Right atrium auricular region (tissue), 2 donors: Measurements from ENCODE around the gene TSPAN18. TPM values are rescaled to one million over a fixed set of nuclear protein-coding genes. Genes with fewer than 3 reads are reported as not detected.

ENCODE experiments used
- DNase-seq: peaks from one replicate; pipeline ENCODE4 v3.0.0-alpha.2; 2019; ENCODE audit warnings: low spot score
- H3K27ac ChIP-seq, 2 donors: fragments of 200-600 bp; sonication (generic); 1 replicate in 1 of 2; 2 replicates in 1 of 2; pipeline ENCODE4 v1.5.1; 2016 to 2019
- H3K27me3 ChIP-seq, 2 donors: fragments of 200-600 bp; sonication (generic); one replicate each; pipeline versions ENCODE4 v1.5.1 to v1.6.0; 2017 to 2019
- H3K36me3 ChIP-seq: fragments of 200-600 bp; sonication (generic); one replicate; pipeline ENCODE4 v1.5.1; 2016
- H3K4me1 ChIP-seq, 2 donors: fragments of 200-600 bp; sonication (generic); one replicate each; pipeline versions ENCODE4 v1.5.1 to v1.6.0; 2017 to 2019
- H3K4me3 ChIP-seq, 2 donors: fragments of 200-600 bp; sonication (generic); 1 replicate in 1 of 2; 2 replicates in 1 of 2; pipeline ENCODE4 v1.5.1; 2017 to 2019; ENCODE audit warnings: mild to moderate bottlenecking in 1 of 2, moderate library complexity in 1 of 2
- H3K9me3 ChIP-seq, 2 donors: fragments of 200-600 bp; sonication (generic); one replicate each; pipeline ENCODE4 v1.5.1; 2019
- total RNA-seq, 2 donors: library from RNA; depleted of rRNA; stranded (reverse); fragments of >200 nt; gene quantifications; one replicate each; pipeline ENCODE4 v1.1.0, GENCODE V29; 2016
- TF ChIP-seq, protein P1 (sequence below), 2 donors: fragments of 200-600 bp; sonication (generic); IDR thresholded peaks; one replicate each; pipeline ENCODE4 v1.5.1; 2019; ENCODE audit warnings: antibody characterized with exemption in 2 of 2

Gene TSPAN18
- total RNA-seq, 2 donors from 2014 or later, result 76.3 to 79.3 TPM

DNA sequence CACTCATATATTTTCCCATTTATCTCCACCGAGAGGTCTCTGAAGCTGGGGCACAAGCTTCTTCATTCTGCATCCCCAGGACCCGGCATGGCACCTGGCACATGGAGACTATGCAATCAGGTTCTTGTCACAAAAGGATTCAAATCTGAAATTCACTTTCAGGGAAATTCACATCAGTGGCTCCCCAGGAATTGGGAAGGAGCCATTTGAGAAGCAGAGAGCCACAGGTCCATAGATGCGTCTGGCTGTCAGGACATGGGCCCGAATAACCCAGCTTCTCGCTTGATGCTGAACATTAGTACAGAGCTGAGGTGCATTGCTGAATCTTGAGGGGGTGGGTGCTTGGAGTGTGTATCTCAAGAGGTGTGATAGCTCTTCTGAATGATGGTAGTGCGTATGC is 82.5 kb downstream of the TSPAN18 start:
- Histone ChIP-seq H3K4me1 (peaks cover 0 to 71% of the 10 kb centered on the region in 2 donors), H3K27ac (no peak overlapping the region), H3K27me3 (no peaks in the 10 kb centered on the region), H3K9me3 (no peaks in the 10 kb centered on the region), H3K36me3 (no peaks in the 10 kb centered on the region), H3K4me3 (no peak overlapping the region)
- TF ChIP-seq, protein P1, sequence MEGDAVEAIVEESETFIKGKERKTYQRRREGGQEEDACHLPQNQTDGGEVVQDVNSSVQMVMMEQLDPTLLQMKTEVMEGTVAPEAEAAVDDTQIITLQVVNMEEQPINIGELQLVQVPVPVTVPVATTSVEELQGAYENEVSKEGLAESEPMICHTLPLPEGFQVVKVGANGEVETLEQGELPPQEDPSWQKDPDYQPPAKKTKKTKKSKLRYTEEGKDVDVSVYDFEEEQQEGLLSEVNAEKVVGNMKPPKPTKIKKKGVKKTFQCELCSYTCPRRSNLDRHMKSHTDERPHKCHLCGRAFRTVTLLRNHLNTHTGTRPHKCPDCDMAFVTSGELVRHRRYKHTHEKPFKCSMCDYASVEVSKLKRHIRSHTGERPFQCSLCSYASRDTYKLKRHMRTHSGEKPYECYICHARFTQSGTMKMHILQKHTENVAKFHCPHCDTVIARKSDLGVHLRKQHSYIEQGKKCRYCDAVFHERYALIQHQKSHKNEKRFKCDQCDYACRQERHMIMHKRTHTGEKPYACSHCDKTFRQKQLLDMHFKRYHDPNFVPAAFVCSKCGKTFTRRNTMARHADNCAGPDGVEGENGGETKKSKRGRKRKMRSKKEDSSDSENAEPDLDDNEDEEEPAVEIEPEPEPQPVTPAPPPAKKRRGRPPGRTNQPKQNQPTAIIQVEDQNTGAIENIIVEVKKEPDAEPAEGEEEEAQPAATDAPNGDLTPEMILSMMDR (IDR thresholded peaks at IDR 0.05), result no peak
- no peak for DNase-seq

DNA sequence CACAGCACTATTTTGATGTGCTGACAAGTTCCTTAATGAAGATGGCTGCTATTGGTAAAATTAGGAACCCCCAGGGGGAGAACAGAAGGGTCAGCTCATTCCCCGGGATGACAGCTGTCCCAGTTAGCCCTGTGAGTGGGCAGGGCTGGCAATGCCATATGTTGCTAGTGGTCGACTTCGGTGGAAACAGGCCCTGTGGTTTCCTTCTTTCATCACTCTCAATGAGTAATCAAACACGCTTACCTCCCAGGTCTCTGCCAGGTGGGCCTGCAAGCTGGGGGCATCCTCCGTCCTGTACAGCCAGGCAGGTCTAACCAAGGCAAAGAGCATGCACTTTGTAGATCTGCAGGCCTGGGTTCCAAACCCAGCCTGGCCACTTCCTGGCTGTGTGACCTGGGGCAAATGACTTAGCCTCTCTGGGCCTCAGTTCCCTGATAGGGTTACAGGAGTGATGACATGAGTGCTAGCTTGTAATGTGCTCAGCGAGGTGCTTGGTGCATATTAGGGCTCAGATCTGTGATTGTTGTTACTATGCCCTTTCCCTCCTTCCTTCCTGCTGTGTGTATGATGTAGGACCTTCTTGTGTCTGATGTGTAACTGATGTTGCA is 85.2 kb downstream of the TSPAN18 start:
- Histone ChIP-seq H3K4me1 (peaks cover 0 to 82% of the 10 kb centered on the region in 2 donors), H3K27ac (peak overlapping the region; percentile 70 to 77)

DNA sequence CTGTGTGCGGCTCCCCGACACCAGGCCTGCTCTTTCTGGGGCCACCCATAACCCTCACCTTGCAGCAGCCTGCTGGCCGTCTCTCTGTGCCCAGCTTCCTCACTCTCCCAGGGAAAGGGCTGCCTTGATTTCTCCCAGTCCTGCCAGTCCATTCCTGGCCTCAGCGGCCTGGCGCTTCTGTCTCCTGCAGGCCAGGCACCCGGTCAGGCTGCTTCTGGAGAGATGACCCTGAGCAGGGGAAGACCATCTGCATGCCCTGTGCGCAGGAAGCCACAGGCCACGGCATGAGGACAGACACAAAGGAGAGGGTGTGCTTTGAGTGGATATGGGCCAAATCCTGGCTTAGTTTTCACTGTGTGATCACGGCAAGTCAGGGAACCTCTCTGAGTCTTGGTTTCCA is 86.2 kb downstream of the TSPAN18 start:
- Histone ChIP-seq H3K4me1 (peaks cover 0 to 91% of the 10 kb centered on the region in 2 donors), H3K27ac (peak overlapping the region; percentile 70 to 77)

More for the DNA sequence above, 85.2 kb downstream of the TSPAN18 start:
- Histone ChIP-seq H3K4me3 (no peak overlapping the region), H3K27me3 (no peaks in the 10 kb centered on the region), H3K9me3 (no peaks in the 10 kb centered on the region), H3K36me3 (no peaks in the 10 kb centered on the region)
- no peak for DNase-seq
- TF ChIP-seq, protein P1 (IDR thresholded peaks at IDR 0.05), result no peak

DNA sequence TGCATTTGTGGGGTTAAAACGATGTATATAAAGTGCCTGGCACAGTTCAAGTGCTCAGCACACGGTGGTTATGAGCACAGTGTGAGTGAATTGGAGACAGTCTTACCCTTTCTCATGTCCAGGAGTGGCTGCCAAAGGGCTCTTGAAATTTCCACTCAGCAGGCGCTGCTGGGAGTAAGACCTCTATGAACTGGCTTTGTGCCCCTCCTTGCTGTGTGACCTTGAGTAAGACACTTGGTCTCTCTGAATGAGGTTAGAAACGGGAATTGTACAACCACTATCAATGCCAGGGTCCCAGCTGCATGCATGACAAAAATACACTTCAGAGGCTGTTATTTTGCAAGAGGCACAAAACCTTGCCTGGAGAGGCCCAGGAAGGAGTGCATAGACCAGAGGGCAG is 86.6 kb downstream of the TSPAN18 start:
- Histone ChIP-seq H3K27ac (peak overlapping the region; percentile 70 to 77), H3K36me3 (no peaks in the 10 kb centered on the region), H3K9me3 (no peaks in the 10 kb centered on the region), H3K4me3 (no peak overlapping the region), H3K27me3 (no peaks in the 10 kb centered on the region), H3K4me1 (peaks cover 0 to 96% of the 10 kb centered on the region in 2 donors)
- DNase-seq, result no peak
- TF ChIP-seq, protein P1 (IDR thresholded peaks at IDR 0.05), result no peak

More for the DNA sequence above, 86.2 kb downstream of the TSPAN18 start:
- H3K36me3 ChIP-seq, result no peaks in the 10 kb centered on the region
- no peak for DNase-seq
- TF ChIP-seq, protein P1 (IDR thresholded peaks at IDR 0.05), result no peak
- no peak overlapping the region for H3K4me3 ChIP-seq
- no peaks in the 10 kb centered on the region for H3K27me3 ChIP-seq
- H3K9me3 ChIP-seq, result no peaks in the 10 kb centered on the region

DNA sequence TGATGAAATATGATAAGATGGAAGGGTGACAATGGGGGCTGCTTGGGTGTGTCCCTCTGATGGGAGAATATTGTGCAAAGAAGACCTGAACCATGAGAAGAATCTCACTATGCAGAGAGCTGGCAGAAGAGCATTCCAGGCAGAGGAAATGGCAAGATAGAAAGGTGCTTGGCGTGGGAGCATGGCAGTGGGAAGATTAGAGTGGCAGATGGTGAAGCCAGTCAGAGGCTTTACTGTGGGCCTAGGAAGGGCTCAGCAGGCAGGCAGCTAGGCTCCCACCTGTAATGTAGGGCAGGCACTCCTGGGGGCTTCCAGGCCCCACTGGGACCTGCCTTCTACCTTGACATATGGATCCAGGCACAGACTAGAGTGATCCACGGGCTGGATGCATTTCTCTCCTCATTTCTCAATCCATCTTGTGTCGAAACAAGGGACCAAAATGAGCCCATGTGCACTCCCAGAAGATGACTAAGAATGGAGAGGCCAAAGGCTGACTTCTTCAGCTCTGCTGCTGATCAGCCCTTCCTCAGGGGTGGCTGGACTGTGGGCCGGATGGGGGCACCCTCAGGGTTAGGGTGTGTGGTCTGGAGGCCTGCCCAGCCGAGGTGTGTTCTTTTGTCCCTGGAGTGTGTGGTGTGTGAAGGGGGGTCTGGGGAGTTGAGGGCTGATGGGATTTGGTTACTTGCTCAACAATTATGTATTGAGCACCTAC is 88.3 kb downstream of the TSPAN18 start:
- TF ChIP-seq, protein P1 (IDR thresholded peaks at IDR 0.05), result no peak
- Histone ChIP-seq H3K27ac (peak overlapping the region; percentile 65 to 66), H3K4me1 (peaks cover 0 to 93% of the 10 kb centered on the region in 2 donors), H3K36me3 (no peaks in the 10 kb centered on the region), H3K9me3 (no peaks in the 10 kb centered on the region), H3K4me3 (no peak overlapping the region), H3K27me3 (no peaks in the 10 kb centered on the region)
- DNase-seq, result no peak
